DMS79 (cell line): ENCODE results near the gene HOXB6.
A peak's percentile ranks its signal among the peaks of the same experiment; 100 is the strongest.

Source experiments
- DNase-seq: peaks from one replicate; lab custom pipeline; 2025; lab: John Stamatoyannopoulos, UW

Gene HOXB6

GRCh38 chr17:48634493-48635208 lies 29.9 kb upstream of the HOXB6 start:
- DNase-seq, result no peak

DNA sequence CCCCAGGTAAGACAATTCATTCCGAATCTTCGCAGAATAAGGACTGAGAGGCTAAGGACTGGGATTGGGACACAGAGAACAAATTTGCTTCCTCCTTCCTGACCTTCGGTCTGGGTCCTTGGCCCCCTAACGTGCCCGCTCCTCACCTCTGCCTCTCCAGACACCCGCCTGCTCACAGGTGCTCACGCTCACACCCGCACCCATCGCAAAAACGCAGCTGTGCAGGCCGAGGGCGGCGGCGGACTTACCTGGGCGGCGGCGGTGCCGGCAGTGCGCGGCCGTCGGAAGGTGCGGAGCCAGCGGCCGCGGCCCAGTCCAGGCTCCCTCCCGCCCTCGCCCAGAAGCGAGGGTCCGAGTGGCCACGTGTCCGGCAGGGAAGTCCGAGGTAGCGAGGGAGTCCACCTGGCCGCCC lies 28.5 kb upstream of the HOXB6 start:
- no peak for DNase-seq

DNA sequence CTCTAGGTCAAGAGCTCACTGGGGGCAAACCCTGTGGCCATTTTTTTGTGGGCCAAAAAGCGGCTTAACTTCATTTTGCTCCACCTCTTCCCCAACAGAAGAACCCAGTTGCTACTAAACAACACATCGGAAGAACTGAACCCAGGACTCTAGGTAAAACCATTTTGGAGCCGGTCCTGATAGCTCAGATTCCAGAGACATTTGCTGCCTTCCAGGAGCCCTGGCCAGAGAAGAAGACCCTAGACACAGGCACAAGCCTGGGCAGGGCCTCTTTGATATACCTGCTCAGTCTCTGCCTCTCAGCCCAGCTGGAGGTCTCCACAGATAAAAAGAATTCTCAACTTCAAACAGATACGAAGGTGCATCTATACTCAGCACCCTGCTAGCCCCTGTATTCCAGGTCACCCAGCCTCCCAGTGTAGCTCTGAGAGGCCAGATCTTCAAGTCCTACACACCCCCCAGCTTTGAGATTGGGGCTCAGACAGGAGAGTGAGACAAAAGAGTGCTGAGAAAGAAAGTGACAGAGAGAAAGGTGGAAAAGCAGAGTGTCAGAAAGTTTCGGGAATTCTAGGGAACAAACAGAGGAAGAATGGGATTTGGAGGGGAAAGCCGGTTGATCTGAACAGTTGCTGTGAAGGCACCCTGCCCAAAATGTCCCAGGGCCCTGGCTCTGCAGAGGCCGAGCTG lies 27.9 kb upstream of the HOXB6 start:
- DNase-seq, result no peak

GRCh38 chr17:48631693-48632578 lies 27.1 kb upstream of the HOXB6 start:
- DNase-seq, result no peak

DNA sequence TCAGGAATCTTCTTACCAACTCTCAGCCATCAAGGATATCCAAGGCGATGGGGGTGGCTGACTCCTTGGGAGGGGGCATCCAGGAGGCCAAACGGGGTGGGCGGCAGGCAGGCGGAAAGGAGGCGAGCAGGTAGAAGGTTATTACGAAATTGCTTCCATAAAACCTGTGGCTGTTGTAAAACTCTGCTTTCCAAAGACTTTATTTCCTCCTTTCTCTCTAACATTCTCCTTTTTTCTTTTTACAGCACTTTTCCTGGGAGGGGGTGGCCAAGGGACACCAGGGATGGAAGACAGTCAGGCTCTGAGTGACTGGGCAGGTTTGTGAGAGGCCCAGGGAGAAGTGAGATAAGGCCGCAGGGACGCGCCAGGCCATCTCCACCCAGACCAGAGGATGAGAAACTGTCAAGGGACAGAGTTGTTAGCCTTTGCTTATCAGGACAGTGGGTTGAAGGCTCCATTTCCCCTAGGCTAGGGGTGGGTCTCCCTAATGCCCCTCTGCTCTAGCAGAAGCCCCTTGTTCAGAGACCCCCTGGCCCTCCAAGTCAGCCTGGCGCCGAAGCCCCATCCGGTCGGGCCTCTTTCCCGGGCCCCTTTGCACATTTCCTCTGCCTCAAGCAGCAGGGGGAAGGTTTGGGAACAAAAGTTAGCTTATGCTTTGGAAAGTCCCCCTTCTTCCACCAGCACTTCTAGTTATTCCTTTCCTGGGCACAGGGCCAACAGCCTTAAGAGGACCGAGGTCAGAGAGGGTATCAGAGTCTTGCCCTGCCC lies 26.3 kb upstream of the HOXB6 start:
- DNase-seq, result no peak

GRCh38 chr17:48630009-48630924 lies 25.5 kb upstream of the HOXB6 start:
- DNase-seq, result no peak

- no peak for DNase-seq
Measured at GRCh38 chr17:48629411-48629759, 24.6 kb upstream of the HOXB6 start.

DNA sequence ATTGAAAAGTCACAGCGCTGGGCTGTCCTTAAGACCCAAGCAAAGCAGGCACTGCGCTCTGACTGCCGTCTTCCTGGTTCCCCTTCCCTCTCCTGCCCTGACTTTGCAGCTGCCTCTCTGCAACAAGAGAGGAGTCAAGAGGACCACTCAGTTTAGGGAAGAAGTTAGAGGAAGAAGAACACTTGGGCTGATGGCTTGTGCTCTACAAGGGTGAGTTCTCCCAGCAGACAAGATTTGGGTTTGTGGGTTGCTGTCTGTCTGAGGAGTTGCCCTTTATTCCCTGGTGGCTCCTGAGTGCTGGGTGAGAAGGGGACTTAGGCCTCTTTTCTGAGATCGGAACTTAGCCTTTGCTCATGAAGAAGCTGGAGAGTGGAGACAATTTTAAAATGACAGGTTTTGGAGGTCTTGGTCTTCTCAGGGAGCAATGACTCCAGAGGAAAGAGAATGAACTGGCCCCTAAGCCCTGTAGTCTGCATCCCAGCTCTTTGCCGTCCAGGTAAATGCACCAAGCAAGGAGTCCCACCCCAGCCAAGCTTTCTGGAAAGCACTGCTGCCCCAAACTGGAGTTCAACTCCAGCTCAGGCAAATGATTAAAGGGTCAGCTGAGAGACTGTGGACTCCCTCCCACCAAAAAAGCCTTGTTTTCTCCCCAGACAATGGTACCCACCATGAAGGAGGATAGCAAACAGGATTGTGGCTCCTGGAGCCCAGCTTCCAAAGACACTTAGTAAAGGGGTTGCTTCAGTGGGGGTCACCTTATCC lies 24.0 kb upstream of the HOXB6 start:
- no peak for DNase-seq

DNA sequence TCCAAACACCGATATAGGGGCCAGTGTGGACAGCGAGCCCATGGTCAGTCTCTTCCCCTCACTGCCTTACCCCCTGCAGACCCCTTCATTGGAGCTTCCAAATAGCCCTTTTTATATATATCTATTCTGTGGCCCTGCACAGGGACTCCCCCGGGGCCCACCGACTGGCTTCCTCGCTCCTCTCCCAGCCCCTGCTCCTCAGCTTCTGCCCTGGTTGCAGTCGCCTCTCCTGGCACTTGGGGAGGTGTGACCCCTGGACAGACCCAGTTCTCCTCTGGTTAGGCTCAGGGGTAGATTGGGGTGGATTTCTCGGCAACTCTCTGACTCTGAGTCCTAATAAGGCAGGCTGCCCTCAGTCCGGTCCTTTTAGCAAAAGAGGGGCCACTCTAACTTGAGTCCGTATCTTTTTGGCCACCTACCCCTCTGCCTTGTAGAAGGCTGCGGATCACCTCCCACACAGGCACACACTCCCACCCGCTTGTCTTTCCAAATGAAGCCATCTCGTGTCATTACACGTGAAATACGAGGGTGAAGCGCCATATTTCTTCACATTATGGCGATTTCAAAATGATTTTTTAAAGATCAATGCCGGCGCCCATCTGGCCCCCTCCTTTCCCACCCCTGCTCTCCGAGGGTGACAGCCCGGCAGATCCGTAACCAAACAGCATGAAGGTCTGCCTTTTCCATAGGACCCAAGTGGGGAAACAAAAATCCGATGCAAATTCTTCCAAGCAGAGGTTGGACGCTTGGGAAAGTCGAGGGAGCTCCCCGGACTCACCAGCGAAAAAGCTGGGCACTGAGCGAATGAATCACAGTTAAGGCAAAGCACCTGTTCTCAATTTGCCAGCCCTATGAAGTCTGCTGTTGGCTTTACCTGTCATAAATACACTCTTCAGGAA lies 23.1 kb upstream of the HOXB6 start:
- DNase-seq, result no peak

DNA sequence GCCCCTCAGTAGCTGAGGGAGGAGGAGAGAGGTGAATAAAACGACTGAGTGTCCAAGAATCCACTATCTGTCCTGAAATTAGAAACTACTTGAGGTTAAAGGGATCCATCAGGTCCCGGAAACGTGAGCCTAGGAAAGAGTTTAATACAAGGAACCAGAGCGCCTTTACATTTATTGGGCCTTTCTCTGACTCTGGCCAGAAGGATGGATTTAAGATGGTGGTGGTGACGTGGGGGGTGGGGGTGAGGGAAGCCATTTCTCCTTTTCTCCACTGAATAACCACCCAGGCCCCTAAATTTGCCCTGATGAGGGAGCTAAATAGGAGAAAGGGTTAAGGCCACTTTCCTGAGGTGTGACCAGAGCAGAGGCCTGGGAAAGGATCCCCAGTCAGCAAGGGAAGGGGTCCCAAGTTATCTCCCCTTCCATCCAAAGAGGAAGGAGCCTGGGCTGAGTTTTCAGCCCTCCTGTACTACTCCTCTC lies 22.4 kb upstream of the HOXB6 start:
- no peak for DNase-seq

- DNase-seq, result peak; percentile 20
Measured at GRCh38 chr17:48626245-48627117, 21.7 kb upstream of the HOXB6 start, which contains the start of gene HOXB9. HOXB9 (minus strand) TSS chr17:48626358; CDS start chr17:48626269, 89 bp downstream.

DNA sequence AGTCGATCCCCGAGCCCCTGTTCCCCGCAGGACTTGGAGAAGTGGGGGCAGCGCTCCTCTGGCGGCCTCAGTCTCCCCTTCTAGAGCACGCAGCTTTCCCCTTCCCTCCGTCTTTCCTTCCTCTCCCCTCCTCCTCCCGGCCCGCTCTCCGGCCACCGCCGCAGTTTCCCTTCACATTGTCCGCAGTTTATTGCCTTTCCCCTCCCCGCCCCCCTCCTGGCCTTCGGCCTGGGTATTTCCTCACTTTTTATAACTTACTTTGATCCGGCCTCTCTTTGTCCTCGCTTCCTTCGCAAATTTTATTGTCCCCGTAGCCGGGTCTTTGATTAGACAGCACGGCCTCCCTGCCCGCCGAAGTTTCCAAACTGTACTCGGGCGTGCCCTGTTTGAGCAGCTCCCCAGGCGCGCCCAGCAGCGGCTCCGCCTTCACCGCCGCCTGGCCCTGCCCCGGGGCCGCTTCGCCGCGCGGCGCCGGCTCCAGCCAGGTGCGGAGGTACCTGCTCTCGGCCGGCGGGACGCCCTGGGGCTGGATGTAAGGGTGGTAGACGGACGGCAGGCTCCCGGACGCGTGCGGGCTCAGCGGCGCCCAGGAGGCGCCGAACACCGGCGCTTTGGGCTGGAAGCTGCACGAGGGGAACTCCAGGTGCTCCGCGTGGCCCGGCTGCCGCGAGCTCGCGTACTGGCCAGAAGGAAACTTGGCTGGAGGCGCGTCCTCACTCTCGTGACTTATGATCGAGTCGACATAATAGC lies 20.9 kb upstream of the HOXB6 start:
- no peak for DNase-seq

DNA sequence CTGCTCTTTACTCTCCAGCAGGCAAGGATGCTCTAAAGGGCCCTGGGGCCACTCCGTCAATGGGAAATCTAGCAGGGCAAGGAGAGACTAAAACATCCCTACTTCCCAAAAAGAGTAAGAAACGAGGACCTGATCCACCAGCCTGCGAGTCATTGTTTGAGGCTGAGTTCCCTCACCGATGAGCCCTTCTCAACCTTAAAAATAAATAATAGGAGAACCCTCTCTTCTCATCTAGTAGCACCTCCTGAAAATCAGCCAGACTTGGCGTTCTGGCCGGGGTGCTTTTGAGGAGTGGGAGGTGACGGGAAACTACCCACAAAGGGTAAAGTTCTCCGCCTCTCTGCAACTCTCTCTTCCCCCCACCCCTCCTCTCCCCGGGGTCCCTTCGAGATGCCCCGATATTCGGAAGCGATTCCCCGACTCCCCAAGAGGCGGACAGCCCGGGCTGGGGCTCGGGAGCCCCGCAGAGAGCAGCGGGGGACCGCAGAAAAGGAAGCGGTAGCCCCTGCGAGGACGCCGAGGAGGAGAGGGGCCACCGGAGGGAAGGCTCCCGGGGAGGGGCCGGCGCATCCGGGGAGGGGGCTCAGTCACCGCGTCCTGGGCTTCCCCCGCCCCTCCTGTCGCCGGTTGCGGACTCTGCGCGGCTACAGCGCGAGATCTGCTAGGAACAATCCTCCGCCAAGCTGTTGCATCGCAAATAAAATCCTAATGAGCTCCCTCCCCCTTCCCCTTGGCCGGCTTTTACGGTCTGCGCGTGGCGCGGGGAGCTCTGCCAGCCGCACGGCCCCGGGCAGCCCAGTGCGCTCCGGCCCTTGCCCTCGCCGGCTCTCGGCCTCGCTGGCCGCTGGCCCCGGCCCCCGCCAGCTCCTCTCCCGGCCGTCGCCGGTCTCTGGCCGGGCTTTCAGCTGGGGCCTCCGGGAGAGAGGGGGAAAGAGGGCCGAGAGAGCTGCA lies 20.0 kb upstream of the HOXB6 start:
- DNase-seq, result peak; percentile 13

DNA sequence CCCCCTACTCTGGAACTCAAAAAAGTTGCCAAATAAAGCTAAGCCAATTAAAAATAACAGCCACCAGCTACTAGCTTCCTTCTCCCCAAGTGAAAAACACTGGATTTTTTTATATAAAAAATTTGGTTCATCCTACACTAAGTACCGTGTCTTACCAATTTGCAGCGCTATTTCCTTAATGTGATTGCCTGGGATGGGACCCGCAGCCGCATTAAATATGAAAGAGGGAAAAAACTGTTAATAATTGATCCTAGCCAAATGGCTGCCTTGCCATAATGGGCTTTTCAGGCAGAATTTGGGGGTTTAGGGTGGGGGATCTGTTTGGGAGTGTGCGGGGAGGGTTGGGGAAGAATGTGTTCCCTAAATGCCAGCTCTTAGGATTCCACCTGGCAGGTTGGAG lies 19.3 kb upstream of the HOXB6 start:
- DNase-seq, result no peak

- DNase-seq, result no peak
Measured at GRCh38 chr17:48623583-48623982, 18.8 kb upstream of the HOXB6 start.

GRCh38 chr17:48622857-48623256 lies 18.1 kb upstream of the HOXB6 start:
- DNase-seq, result no peak
